ENCODE measurements around the gene KCNJ13.

DNA sequence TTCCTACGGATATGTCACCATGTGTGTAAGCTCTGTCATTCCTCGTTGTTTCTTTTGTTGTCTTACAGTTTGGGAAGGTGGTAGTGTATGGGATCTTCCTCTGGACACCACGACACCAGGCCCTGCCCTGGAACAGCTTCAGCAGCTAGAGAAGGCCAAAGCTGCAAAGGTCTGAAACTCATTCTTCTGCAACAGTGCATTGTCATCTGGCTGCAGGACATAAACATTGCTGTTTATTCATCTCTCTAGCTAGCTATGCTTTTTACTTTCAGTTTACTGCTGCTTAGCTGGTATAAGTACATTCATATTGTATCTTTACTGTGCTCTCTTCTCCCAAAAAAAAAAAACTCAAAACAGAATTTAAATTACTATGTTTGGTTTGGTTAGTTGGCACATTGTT, 39.2 kb upstream of the KCNJ13 start:
- TF ChIP-seq CTCF (IDR thresholded peaks at IDR 0.05) = no peak
- no peak for TF ChIP-seq POLR2A (IDR thresholded peaks at IDR 0.05)
